ENCODE results near the gene PARP15.

- TF ChIP-seq CTCF (IDR thresholded peaks at IDR 0.05), result no peak
- TF ChIP-seq POLR2A (IDR thresholded peaks at IDR 0.05), result no peak
Measured at GRCh38 chr3:122533480-122533879, 44.0 kb upstream of the PARP15 start.
